ENCODE results near the gene S100A13.

DNA sequence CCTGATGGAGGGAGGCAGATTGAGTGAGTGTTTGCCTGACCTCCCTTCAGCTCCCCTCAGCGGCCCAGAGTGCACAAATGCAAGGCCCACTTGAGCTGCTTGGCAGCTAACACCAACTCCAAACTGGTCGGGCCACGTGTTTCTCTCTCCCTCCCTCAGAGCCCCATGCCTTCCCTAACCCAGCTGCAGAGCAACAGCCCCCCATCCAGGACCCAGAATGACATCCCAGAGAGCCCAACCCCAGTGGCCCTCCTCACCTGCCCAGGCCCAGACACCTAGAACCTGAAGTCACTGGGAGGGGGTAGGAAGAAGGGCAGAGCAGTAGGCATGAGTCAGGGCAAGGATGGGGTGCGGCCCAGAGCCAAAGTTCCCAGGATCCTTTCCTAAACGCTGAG, 10.4 kb downstream of the S100A13 start:
- TF ChIP-seq, protein P1, sequence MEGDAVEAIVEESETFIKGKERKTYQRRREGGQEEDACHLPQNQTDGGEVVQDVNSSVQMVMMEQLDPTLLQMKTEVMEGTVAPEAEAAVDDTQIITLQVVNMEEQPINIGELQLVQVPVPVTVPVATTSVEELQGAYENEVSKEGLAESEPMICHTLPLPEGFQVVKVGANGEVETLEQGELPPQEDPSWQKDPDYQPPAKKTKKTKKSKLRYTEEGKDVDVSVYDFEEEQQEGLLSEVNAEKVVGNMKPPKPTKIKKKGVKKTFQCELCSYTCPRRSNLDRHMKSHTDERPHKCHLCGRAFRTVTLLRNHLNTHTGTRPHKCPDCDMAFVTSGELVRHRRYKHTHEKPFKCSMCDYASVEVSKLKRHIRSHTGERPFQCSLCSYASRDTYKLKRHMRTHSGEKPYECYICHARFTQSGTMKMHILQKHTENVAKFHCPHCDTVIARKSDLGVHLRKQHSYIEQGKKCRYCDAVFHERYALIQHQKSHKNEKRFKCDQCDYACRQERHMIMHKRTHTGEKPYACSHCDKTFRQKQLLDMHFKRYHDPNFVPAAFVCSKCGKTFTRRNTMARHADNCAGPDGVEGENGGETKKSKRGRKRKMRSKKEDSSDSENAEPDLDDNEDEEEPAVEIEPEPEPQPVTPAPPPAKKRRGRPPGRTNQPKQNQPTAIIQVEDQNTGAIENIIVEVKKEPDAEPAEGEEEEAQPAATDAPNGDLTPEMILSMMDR (IDR thresholded peaks at IDR 0.05) = no peak
- TF ChIP-seq POLR2A (IDR thresholded peaks at IDR 0.05) = no peak

Measured in esophagus squamous epithelium (tissue), 4 donors.